NK-92 (cell line): ENCODE measurements around the gene CMYA5.
"Not testable (repeated sequence)": the region's sequence is repeated elsewhere in the genome, so short reads cannot be mapped to it uniquely, and the experiment has no call there.

Experiments
- DNase-seq: peaks from one replicate; lab custom pipeline; 2025; ENCODE audit not compliant: unreplicated experiment; lab: John Stamatoyannopoulos, UW

CMYA5 gene

GRCh38 chr5:79746642-79747569, 57.3 kb downstream of the CMYA5 start:
- DNase-seq: no peak

GRCh38 chr5:79750611-79751510, 61.2 kb downstream of the CMYA5 start:
- DNase-seq: no peak

GRCh38 chr5:79753092-79753491, 63.5 kb downstream of the CMYA5 start:
- no peak for DNase-seq

- no peak for DNase-seq
Observed at GRCh38 chr5:79753877-79754645, 64.4 kb downstream of the CMYA5 start.

GRCh38 chr5:79754865-79755555, 65.4 kb downstream of the CMYA5 start:
- no peak for DNase-seq

GRCh38 chr5:79756076-79756475, 66.4 kb downstream of the CMYA5 start:
- no peak for DNase-seq

GRCh38 chr5:79759436-79759835, 69.8 kb downstream of the CMYA5 start:
- DNase-seq: no peak

- no peak for DNase-seq
Observed at GRCh38 chr5:79759848-79760247, 70.2 kb downstream of the CMYA5 start.

- no peak for DNase-seq
Observed at GRCh38 chr5:79762929-79763328, 73.3 kb downstream of the CMYA5 start.

GRCh38 chr5:79764147-79764546, 74.5 kb downstream of the CMYA5 start:
- not testable (repeated sequence) for DNase-seq

GRCh38 chr5:79771387-79771786, 81.8 kb downstream of the CMYA5 start:
- DNase-seq: no peak

GRCh38 chr5:79772651-79773050, 83.0 kb downstream of the CMYA5 start:
- DNase-seq: no peak

GRCh38 chr5:79773612-79774011, 84.0 kb downstream of the CMYA5 start:
- DNase-seq: no peak

- no peak for DNase-seq
Observed at GRCh38 chr5:79774171-79774854, 84.7 kb downstream of the CMYA5 start.

- DNase-seq: no peak
Observed at GRCh38 chr5:79774855-79775237, 85.2 kb downstream of the CMYA5 start.

GRCh38 chr5:79784741-79785140, 95.1 kb downstream of the CMYA5 start:
- not testable (repeated sequence) for DNase-seq

- DNase-seq: no peak
Observed at GRCh38 chr5:79785983-79786382, 96.3 kb downstream of the CMYA5 start.

- DNase-seq: no peak
Observed at GRCh38 chr5:79787448-79787847, 97.8 kb downstream of the CMYA5 start.

GRCh38 chr5:79791843-79792242, 102.2 kb downstream of the CMYA5 start:
- DNase-seq: no peak

GRCh38 chr5:79792463-79792862, 102.8 kb downstream of the CMYA5 start:
- no peak for DNase-seq
